WTC11 (cell line): ENCODE data around the gene FBXO33. TPM values are rescaled to one million over a fixed set of nuclear protein-coding genes. Genes with fewer than 3 reads are reported as not detected.

Experiments
- ATAC-seq: fragments of 200-7000 bp; cut with Tn5 transposase; 2 replicates; pipeline ENCODE4 v1.10.0; 2021; ENCODE audit warnings: mild to moderate bottlenecking, moderate library complexity
- CTCF ChIA-PET: fragments of 300-600 bp; sonication (Branson Sonifier 250); formaldehyde crosslinking; loops from one replicate; lab custom pipeline; 2021; ENCODE audit warnings: antibody characterized with exemption; lab: Charles Lee
- POLR2A ChIA-PET: fragments of 350-600 bp; sonication (Branson Sonifier 250); formaldehyde crosslinking; loops from one replicate; lab custom pipeline; 2021; ENCODE audit warnings: antibody characterized with exemption; lab: Charles Lee
- DNase-seq: peaks from one replicate; pipeline ENCODE4 v3.0.0; 2021; ENCODE audit warnings: low spot score
- H3K27ac Mint-ChIP-seq: 2 replicates; pipeline ENCODE4 v1.8.0; 2021; ENCODE audit warnings: mixed read lengths
- H3K27me3 Mint-ChIP-seq: 2 replicates; pipeline ENCODE4 v1.8.0; 2021; ENCODE audit warnings: low read depth, mild to moderate bottlenecking, moderate library complexity, mixed read lengths
- H3K36me3 Mint-ChIP-seq: 2 replicates; pipeline ENCODE4 v1.8.0; 2021; ENCODE audit warnings: mixed read lengths
- H3K4me1 Mint-ChIP-seq: 2 replicates; pipeline ENCODE4 v1.8.0; 2022; ENCODE audit warnings: mixed read lengths
- H3K4me3 Mint-ChIP-seq: 2 replicates; pipeline ENCODE4 v1.8.0; 2021; ENCODE audit warnings: mild to moderate bottlenecking, moderate library complexity, mixed read lengths
- H3K9me3 Mint-ChIP-seq: 2 replicates; pipeline ENCODE4 v1.8.0; 2021; ENCODE audit warnings: mixed read lengths
- CREM ChIP-seq: sonication (generic); formaldehyde crosslinking; IDR thresholded peaks from 2 replicates; pipeline ENCODE4 v1.8.1; 2022; ENCODE audit warnings: mild to moderate bottlenecking, missing genetic modification reagents, moderate library complexity
- ELF4 ChIP-seq: sonication (generic); formaldehyde crosslinking; IDR thresholded peaks from 2 replicates; pipeline ENCODE4 v1.8.1; 2022; ENCODE audit warnings: low read depth, mild to moderate bottlenecking, moderate library complexity, missing genetic modification reagents
- ESRRA ChIP-seq: sonication (generic); formaldehyde crosslinking; IDR thresholded peaks from 2 replicates; pipeline ENCODE4 v1.8.1; 2022; ENCODE audit warnings: mild to moderate bottlenecking, missing genetic modification reagents, borderline replicate concordance
- GRHL2 ChIP-seq: fragments of 250-450 bp; sonication (Bioruptor Pico); IDR thresholded peaks from 2 replicates; pipeline ENCODE4 v1.8.0; 2022; ENCODE audit warnings: mild to moderate bottlenecking, moderate library complexity; ENCODE audit not compliant: insufficient replicate concordance, severe bottlenecking
- IRF2 ChIP-seq: sonication (generic); formaldehyde crosslinking; IDR thresholded peaks from 2 replicates; pipeline ENCODE4 v1.8.0; 2022; ENCODE audit warnings: low read depth, missing genetic modification reagents, borderline replicate concordance
- JUN ChIP-seq: sonication (generic); formaldehyde crosslinking; IDR thresholded peaks from 2 replicates; pipeline ENCODE4 v1.8.0; 2023; ENCODE audit warnings: mild to moderate bottlenecking, missing genetic modification reagents
- NR3C1 ChIP-seq: sonication (generic); formaldehyde crosslinking; conservative IDR thresholded peaks from 2 replicates; pipeline ENCODE4 v1.8.1; 2023; ENCODE audit warnings: low read depth, mild to moderate bottlenecking, missing genetic modification reagents
- ZNF219 ChIP-seq: sonication (generic); formaldehyde crosslinking; IDR thresholded peaks from 2 replicates; pipeline ENCODE4 v1.8.0; 2023; ENCODE audit warnings: missing genetic modification reagents, mild to moderate bottlenecking, borderline replicate concordance
- ZNF263 ChIP-seq: sonication (generic); formaldehyde crosslinking; IDR thresholded peaks from 2 replicates; pipeline ENCODE4 v1.8.1; 2022; ENCODE audit warnings: low read depth, mild to moderate bottlenecking, moderate library complexity, missing genetic modification reagents
- total RNA-seq: library from RNA; stranded (reverse); gene quantifications from 3 replicates; pipeline ENCODE4 v1.2.3, GENCODE V29; 2021
- TF ChIP-seq, protein P1 (sequence below): sonication (generic); formaldehyde crosslinking; IDR thresholded peaks from 2 replicates; pipeline ENCODE4 v1.8.1; 2022; ENCODE audit warnings: mild to moderate bottlenecking, moderate library complexity, missing genetic modification reagents
- TF ChIP-seq, protein P2 (sequence below): fragments of 250-450 bp; sonication (Bioruptor Pico); conservative IDR thresholded peaks from 2 replicates; pipeline ENCODE4 v1.9.0; 2021; ENCODE audit warnings: mild to moderate bottlenecking
- TF ChIP-seq, protein P3 (sequence below): sonication (generic); formaldehyde crosslinking; IDR thresholded peaks from 2 replicates; pipeline ENCODE4 v1.8.1; 2022; ENCODE audit warnings: low read depth, mild to moderate bottlenecking, moderate library complexity, missing genetic modification reagents, borderline replicate concordance
- TF ChIP-seq, protein P4 (sequence below): sonication (generic); formaldehyde crosslinking; IDR thresholded peaks from 2 replicates; pipeline ENCODE4 v1.8.1; 2023; ENCODE audit warnings: mild to moderate bottlenecking, missing genetic modification reagents, moderate library complexity
- TF ChIP-seq, protein P5 (sequence below): sonication (generic); formaldehyde crosslinking; IDR thresholded peaks from 2 replicates; pipeline ENCODE4 v1.8.0; 2023; ENCODE audit warnings: missing genetic modification reagents
- TF ChIP-seq, protein P6 (sequence below): sonication (generic); formaldehyde crosslinking; IDR thresholded peaks from 2 replicates; pipeline ENCODE4 v1.8.0; 2022; ENCODE audit warnings: mild to moderate bottlenecking, missing genetic modification reagents
- TF ChIP-seq, protein P7 (sequence below): sonication (generic); formaldehyde crosslinking; IDR thresholded peaks from 2 replicates; pipeline ENCODE4 v1.8.0; 2023; ENCODE audit warnings: missing genetic modification reagents, mild to moderate bottlenecking, borderline replicate concordance
- TF ChIP-seq, protein P8 (sequence below): sonication (generic); formaldehyde crosslinking; IDR thresholded peaks from 2 replicates; pipeline ENCODE4 v1.8.1; 2022; ENCODE audit warnings: low read depth, missing genetic modification reagents, borderline replicate concordance
- TF ChIP-seq, protein P9 (sequence below): fragments of 250-450 bp; sonication (Bioruptor Pico); IDR thresholded peaks from 2 replicates; pipeline ENCODE4 v1.9.0; 2021; ENCODE audit warnings: moderate library complexity, mild to moderate bottlenecking, inconsistent platforms, borderline replicate concordance

FBXO33 gene
- total RNA-seq, 1 experiment from 2014 or later, result 7.8 TPM

DNA sequence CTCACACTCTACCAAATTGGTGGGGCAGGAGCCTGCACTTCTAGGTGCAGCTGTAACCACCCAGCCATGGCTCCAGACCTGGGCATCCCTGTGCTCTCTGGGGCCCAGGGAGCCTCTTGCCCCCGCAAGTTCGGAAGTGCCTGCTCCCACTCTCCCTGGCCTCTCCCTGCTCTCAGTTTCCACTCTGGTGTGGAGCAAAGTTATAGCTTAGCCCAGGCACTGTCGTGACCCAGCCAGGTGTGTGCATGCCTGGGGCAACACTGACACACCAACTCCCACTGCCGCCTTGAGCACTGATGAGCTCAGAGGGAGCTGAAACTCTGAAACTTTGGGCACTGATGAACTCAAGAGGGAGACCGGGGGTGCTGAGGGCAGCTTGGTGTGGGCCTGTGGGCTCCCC lies 8.7 kb upstream of the FBXO33 start (continued):
- TF ChIP-seq, protein P1, sequence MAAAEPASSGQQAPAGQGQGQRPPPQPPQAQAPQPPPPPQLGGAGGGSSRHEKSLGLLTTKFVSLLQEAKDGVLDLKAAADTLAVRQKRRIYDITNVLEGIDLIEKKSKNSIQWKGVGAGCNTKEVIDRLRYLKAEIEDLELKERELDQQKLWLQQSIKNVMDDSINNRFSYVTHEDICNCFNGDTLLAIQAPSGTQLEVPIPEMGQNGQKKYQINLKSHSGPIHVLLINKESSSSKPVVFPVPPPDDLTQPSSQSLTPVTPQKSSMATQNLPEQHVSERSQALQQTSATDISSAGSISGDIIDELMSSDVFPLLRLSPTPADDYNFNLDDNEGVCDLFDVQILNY, result no peak
- TF ChIP-seq NR3C1 (no peak), ZNF219 (CRISPR knock-in tag) (no peak), ELF4 (CRISPR knock-in tag) (no peak), GRHL2 (CRISPR knock-in tag) (no peak), IRF2 (no peak), CREM (CRISPR knock-in tag) (no peak)
- TF ChIP-seq, protein P2, sequence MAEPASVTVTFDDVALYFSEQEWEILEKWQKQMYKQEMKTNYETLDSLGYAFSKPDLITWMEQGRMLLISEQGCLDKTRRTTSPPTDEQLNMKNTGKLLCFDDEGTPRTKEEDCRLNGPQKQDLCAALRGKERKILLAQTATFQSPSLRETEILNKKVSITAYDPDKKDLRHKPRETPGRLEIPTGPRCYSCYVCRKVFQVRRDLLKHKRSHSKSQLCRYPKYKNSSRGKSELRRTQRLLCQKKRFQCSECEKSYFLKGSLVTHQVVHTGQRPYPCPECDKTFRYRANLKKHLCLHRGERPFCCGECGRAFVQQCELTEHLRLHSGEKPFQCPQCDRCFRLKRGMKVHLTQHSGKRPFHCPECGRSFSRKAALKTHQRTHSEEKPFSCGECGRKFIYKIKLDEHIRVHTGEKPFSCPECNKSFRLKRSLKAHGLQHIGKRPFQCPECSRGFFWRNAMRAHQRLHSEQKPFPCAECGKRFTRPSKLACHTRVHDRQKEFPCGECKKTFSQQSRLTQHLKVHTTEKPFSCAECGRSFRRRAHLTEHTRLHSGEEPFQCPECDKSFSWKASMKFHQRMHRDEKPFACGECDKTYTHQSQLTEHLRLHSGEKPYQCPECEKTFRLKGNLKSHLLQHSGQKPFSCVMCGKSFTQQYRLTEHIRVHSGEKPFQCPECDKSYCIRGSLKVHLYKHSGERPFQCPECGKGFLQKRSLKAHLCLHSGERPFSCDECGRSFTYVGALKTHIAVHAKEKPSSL (CRISPR knock-in tag), result no peak
- TF ChIP-seq, protein P3, sequence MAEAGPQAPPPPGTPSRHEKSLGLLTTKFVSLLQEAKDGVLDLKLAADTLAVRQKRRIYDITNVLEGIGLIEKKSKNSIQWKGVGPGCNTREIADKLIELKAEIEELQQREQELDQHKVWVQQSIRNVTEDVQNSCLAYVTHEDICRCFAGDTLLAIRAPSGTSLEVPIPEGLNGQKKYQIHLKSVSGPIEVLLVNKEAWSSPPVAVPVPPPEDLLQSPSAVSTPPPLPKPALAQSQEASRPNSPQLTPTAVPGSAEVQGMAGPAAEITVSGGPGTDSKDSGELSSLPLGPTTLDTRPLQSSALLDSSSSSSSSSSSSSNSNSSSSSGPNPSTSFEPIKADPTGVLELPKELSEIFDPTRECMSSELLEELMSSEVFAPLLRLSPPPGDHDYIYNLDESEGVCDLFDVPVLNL, result no peak
- TF ChIP-seq, protein P4, sequence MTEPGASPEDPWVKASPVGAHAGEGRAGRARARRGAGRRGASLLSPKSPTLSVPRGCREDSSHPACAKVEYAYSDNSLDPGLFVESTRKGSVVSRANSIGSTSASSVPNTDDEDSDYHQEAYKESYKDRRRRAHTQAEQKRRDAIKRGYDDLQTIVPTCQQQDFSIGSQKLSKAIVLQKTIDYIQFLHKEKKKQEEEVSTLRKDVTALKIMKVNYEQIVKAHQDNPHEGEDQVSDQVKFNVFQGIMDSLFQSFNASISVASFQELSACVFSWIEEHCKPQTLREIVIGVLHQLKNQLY, result no peak
- TF ChIP-seq, protein P5, sequence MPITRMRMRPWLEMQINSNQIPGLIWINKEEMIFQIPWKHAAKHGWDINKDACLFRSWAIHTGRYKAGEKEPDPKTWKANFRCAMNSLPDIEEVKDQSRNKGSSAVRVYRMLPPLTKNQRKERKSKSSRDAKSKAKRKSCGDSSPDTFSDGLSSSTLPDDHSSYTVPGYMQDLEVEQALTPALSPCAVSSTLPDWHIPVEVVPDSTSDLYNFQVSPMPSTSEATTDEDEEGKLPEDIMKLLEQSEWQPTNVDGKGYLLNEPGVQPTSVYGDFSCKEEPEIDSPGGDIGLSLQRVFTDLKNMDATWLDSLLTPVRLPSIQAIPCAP, result no peak

DNA sequence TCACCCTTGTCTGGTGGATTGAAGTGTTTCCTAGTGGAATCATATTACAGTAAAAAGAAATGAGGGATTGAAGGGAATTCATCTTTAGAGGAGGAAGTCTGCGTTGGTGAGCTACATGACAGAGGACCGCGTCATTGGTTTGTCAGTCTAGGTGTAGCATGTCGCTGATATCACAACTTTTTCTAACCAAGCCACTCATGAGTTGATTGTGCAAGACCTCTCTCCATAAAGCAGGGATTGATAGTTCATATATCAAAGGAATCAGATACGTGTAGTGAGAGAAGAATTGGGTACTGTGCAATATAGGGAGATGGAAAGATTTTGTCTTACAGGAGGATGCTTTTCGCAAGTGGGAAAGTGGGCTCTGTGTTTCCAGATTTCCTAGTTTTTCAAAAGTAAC lies 3.0 kb upstream of the FBXO33 start:
- ChIA-PET CTCF (no interaction called here), POLR2A (no interaction called here)
- Mint-ChIP-seq H3K27ac (no peak overlapping the region), H3K36me3 (no peaks in the 10 kb centered on the region), H3K27me3 (no peaks in the 10 kb centered on the region), H3K9me3 (no peaks in the 10 kb centered on the region), H3K4me3 (no peak overlapping the region), H3K4me1 (peaks cover 18% of the 10 kb centered on the region)
- DNase-seq, result no peak
- ATAC-seq, result no peak
- TF ChIP-seq, protein P6, sequence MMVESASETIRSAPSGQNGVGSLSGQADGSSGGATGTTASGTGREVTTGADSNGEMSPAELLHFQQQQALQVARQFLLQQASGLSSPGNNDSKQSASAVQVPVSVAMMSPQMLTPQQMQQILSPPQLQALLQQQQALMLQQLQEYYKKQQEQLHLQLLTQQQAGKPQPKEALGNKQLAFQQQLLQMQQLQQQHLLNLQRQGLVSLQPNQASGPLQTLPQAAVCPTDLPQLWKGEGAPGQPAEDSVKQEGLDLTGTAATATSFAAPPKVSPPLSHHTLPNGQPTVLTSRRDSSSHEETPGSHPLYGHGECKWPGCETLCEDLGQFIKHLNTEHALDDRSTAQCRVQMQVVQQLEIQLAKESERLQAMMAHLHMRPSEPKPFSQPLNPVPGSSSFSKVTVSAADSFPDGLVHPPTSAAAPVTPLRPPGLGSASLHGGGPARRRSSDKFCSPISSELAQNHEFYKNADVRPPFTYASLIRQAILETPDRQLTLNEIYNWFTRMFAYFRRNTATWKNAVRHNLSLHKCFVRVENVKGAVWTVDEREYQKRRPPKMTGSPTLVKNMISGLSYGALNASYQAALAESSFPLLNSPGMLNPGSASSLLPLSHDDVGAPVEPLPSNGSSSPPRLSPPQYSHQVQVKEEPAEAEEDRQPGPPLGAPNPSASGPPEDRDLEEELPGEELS (CRISPR knock-in tag), result no peak
- TF ChIP-seq, protein P7, sequence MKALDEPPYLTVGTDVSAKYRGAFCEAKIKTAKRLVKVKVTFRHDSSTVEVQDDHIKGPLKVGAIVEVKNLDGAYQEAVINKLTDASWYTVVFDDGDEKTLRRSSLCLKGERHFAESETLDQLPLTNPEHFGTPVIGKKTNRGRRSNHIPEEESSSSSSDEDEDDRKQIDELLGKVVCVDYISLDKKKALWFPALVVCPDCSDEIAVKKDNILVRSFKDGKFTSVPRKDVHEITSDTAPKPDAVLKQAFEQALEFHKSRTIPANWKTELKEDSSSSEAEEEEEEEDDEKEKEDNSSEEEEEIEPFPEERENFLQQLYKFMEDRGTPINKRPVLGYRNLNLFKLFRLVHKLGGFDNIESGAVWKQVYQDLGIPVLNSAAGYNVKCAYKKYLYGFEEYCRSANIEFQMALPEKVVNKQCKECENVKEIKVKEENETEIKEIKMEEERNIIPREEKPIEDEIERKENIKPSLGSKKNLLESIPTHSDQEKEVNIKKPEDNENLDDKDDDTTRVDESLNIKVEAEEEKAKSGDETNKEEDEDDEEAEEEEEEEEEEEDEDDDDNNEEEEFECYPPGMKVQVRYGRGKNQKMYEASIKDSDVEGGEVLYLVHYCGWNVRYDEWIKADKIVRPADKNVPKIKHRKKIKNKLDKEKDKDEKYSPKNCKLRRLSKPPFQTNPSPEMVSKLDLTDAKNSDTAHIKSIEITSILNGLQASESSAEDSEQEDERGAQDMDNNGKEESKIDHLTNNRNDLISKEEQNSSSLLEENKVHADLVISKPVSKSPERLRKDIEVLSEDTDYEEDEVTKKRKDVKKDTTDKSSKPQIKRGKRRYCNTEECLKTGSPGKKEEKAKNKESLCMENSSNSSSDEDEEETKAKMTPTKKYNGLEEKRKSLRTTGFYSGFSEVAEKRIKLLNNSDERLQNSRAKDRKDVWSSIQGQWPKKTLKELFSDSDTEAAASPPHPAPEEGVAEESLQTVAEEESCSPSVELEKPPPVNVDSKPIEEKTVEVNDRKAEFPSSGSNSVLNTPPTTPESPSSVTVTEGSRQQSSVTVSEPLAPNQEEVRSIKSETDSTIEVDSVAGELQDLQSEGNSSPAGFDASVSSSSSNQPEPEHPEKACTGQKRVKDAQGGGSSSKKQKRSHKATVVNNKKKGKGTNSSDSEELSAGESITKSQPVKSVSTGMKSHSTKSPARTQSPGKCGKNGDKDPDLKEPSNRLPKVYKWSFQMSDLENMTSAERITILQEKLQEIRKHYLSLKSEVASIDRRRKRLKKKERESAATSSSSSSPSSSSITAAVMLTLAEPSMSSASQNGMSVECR (CRISPR knock-in tag), result no peak
- TF ChIP-seq ZNF263 (CRISPR knock-in tag) (no peak), ESRRA (CRISPR knock-in tag) (no peak), JUN (CRISPR knock-in tag) (no peak)
- TF ChIP-seq, protein P8, sequence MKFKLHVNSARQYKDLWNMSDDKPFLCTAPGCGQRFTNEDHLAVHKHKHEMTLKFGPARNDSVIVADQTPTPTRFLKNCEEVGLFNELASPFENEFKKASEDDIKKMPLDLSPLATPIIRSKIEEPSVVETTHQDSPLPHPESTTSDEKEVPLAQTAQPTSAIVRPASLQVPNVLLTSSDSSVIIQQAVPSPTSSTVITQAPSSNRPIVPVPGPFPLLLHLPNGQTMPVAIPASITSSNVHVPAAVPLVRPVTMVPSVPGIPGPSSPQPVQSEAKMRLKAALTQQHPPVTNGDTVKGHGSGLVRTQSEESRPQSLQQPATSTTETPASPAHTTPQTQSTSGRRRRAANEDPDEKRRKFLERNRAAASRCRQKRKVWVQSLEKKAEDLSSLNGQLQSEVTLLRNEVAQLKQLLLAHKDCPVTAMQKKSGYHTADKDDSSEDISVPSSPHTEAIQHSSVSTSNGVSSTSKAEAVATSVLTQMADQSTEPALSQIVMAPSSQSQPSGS (CRISPR knock-in tag), result no peak
- TF ChIP-seq, protein P3, result no peak
- TF ChIP-seq, protein P4, result no peak
- TF ChIP-seq, protein P9, sequence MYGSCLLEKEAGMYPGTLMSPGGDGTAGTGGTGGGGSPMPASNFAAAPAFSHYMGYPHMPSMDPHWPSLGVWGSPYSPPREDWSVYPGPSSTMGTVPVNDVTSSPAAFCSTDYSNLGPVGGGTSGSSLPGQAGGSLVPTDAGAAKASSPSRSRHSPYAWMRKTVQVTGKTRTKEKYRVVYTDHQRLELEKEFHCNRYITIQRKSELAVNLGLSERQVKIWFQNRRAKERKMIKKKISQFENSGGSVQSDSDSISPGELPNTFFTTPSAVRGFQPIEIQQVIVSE (CRISPR knock-in tag), result no peak
